Measurements from ENCODE around the gene SIRT5.

Gene SIRT5

DNA sequence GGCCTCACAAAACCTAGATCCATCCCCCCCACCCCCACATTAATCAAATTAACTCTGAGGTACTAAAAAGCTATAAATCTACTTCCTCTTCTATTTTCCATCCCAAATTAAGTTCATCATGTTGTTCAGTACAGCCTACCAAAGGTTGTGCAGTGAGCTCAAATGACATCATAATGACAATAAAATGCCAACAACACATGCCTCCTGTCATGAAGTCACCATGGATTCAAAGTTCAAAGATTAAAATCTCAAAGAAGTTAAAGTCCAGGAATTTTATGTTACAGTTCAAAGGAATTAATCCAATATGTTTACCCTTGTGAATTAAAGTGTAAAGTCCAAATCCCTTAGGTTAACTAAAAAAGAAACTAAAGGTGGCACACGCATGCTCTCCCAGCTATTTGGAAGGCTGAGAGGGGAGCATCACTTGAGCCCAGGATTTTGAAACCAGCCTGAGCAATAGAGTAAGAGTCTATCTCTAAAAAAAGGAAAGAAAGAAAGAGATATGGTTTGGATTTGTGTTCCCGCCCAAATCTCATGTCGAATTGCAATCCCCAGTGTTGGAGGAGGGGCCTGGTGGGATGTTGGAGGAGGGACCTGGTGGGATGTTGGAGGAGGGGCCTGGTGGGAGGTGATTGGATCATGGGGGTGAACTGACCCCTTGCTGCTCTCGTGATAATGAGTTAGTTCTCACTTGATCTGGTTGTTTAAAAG, 25.7 kb upstream of the SIRT5 start:
- TF ChIP-seq, protein P1, sequence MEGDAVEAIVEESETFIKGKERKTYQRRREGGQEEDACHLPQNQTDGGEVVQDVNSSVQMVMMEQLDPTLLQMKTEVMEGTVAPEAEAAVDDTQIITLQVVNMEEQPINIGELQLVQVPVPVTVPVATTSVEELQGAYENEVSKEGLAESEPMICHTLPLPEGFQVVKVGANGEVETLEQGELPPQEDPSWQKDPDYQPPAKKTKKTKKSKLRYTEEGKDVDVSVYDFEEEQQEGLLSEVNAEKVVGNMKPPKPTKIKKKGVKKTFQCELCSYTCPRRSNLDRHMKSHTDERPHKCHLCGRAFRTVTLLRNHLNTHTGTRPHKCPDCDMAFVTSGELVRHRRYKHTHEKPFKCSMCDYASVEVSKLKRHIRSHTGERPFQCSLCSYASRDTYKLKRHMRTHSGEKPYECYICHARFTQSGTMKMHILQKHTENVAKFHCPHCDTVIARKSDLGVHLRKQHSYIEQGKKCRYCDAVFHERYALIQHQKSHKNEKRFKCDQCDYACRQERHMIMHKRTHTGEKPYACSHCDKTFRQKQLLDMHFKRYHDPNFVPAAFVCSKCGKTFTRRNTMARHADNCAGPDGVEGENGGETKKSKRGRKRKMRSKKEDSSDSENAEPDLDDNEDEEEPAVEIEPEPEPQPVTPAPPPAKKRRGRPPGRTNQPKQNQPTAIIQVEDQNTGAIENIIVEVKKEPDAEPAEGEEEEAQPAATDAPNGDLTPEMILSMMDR (conservative IDR thresholded peaks at IDR 0.05; ENCODE audit: control insufficient read depth, insufficient read depth, low read depth, low read length), result no peak
- no peak overlapping the region for H3K4me3 ChIP-seq (ENCODE audit: control insufficient read depth, low read depth, low read length)
- no peak for DNase-seq (ENCODE audit: low read depth)

- H3K4me3 ChIP-seq (ENCODE audit: control insufficient read depth, low read depth, low read length), result no peak overlapping the region
- DNase-seq (ENCODE audit: low read depth), result no peak
- TF ChIP-seq, protein P1 (conservative IDR thresholded peaks at IDR 0.05; ENCODE audit: control insufficient read depth, insufficient read depth, low read depth, low read length), result no peak
Measured at GRCh38 chr6:13550656-13551055, 23.7 kb upstream of the SIRT5 start.

DNA sequence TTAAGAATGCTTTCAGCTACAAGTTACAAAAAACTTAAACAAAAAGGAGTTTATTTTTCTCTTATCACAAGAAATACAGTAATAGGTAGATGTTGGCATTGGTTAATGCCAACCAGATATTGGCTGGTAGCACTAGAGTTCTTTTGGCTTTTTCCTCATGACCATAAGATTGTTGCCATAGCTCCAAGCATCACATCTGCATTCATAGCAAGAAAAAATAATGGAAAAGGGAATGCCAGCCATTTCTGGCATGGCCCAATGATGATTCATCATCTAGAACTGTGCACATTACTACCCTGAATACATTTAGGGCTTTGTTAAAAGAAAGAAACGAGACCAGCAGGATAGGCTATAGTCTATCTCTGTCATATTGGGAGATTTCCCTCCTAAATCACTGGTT, 20.8 kb upstream of the SIRT5 start:
- TF ChIP-seq, protein P1 (conservative IDR thresholded peaks at IDR 0.05; ENCODE audit: control insufficient read depth, insufficient read depth, low read depth, low read length), result no peak
- H3K4me3 ChIP-seq (ENCODE audit: control insufficient read depth, low read depth, low read length), result no peak overlapping the region
- DNase-seq (ENCODE audit: low read depth), result no peak

- no peak for DNase-seq (ENCODE audit: low read depth)
- no peak overlapping the region for H3K4me3 ChIP-seq (ENCODE audit: control insufficient read depth, low read depth, low read length)
- TF ChIP-seq, protein P1 (conservative IDR thresholded peaks at IDR 0.05; ENCODE audit: control insufficient read depth, insufficient read depth, low read depth, low read length), result no peak
Measured at GRCh38 chr6:13554929-13555333, 19.5 kb upstream of the SIRT5 start.

- TF ChIP-seq, protein P1 (conservative IDR thresholded peaks at IDR 0.05; ENCODE audit: control insufficient read depth, insufficient read depth, low read depth, low read length), result no peak
- H3K4me3 ChIP-seq (ENCODE audit: control insufficient read depth, low read depth, low read length), result no peak overlapping the region
- no peak for DNase-seq (ENCODE audit: low read depth)
Measured at GRCh38 chr6:13557841-13558240, 16.6 kb upstream of the SIRT5 start.

GRCh38 chr6:13558718-13559117, 15.7 kb upstream of the SIRT5 start:
- H3K4me3 ChIP-seq (ENCODE audit: control insufficient read depth, low read depth, low read length), result no peak overlapping the region
- no peak for DNase-seq (ENCODE audit: low read depth)
- TF ChIP-seq, protein P1 (conservative IDR thresholded peaks at IDR 0.05; ENCODE audit: control insufficient read depth, insufficient read depth, low read depth, low read length), result no peak

All from fibroblast of mammary gland (primary cell).